DMS53 treated with DMSO at 0.1 percent for 48 hours (cell line): ENCODE data around the gene HMGN1.
"Not testable (repeated sequence)": the region's sequence is repeated elsewhere in the genome, so short reads cannot be mapped to it uniquely, and the experiment has no call there.

ENCODE experiments used
- DNase-seq: peaks from one replicate; lab custom pipeline; 2025; ENCODE audit not compliant: unreplicated experiment; lab: John Stamatoyannopoulos, UW

HMGN1 gene

GRCh38 chr21:39369896-39370288 is 21.0 kb upstream of the HMGN1 start:
- DNase-seq: not testable (repeated sequence)

- DNase-seq: no peak
Observed at GRCh38 chr21:39367783-39368182, 18.9 kb upstream of the HMGN1 start.

- no peak for DNase-seq
Observed at GRCh38 chr21:39366563-39366962, 17.7 kb upstream of the HMGN1 start.

- no peak for DNase-seq
Observed at GRCh38 chr21:39364949-39365348, 16.1 kb upstream of the HMGN1 start.

GRCh38 chr21:39363607-39364555 is 15.0 kb upstream of the HMGN1 start:
- DNase-seq: no peak

GRCh38 chr21:39362733-39363132 is 13.8 kb upstream of the HMGN1 start:
- DNase-seq: no peak

GRCh38 chr21:39359382-39359781 is 10.5 kb upstream of the HMGN1 start:
- DNase-seq: no peak

GRCh38 chr21:39353295-39353694 is 4.4 kb upstream of the HMGN1 start:
- DNase-seq: no peak

- no peak for DNase-seq
Observed at GRCh38 chr21:39350094-39351005, 1.5 kb upstream of the HMGN1 start.

- peak; percentile 87 for DNase-seq
Observed at GRCh38 chr21:39349211-39350093, 564 bp upstream of the HMGN1 start.

GRCh38 chr21:39348040-39348354 is 891 bp downstream of the HMGN1 start:
- no peak for DNase-seq

- DNase-seq: no peak
Observed at GRCh38 chr21:39347537-39347936, 1.4 kb downstream of the HMGN1 start.

GRCh38 chr21:39346671-39347331 is 2.1 kb downstream of the HMGN1 start:
- no peak for DNase-seq

GRCh38 chr21:39346206-39346605 is 2.7 kb downstream of the HMGN1 start:
- DNase-seq: no peak

- no peak for DNase-seq
Observed at GRCh38 chr21:39345440-39345839, 3.4 kb downstream of the HMGN1 start.

- no peak for DNase-seq
Observed at GRCh38 chr21:39344848-39345247, 4.0 kb downstream of the HMGN1 start.

- no peak for DNase-seq
Observed at GRCh38 chr21:39341249-39341923, 7.5 kb downstream of the HMGN1 start.

- DNase-seq: no peak
Observed at GRCh38 chr21:39340687-39341086, 8.2 kb downstream of the HMGN1 start.

GRCh38 chr21:39339231-39339630 is 9.7 kb downstream of the HMGN1 start:
- no peak for DNase-seq

- DNase-seq: no peak
Observed at GRCh38 chr21:39336457-39337008, 12.4 kb downstream of the HMGN1 start.
